GM19035 (cell line): ENCODE results near the gene PPIP5K1.

Source experiments
- ATAC-seq: cut with Tn5 transposase; IDR thresholded peaks from one replicate; pipeline ENCODE4 v1.9.1; 2021; ENCODE audit not compliant: unreplicated experiment

PPIP5K1 gene

DNA sequence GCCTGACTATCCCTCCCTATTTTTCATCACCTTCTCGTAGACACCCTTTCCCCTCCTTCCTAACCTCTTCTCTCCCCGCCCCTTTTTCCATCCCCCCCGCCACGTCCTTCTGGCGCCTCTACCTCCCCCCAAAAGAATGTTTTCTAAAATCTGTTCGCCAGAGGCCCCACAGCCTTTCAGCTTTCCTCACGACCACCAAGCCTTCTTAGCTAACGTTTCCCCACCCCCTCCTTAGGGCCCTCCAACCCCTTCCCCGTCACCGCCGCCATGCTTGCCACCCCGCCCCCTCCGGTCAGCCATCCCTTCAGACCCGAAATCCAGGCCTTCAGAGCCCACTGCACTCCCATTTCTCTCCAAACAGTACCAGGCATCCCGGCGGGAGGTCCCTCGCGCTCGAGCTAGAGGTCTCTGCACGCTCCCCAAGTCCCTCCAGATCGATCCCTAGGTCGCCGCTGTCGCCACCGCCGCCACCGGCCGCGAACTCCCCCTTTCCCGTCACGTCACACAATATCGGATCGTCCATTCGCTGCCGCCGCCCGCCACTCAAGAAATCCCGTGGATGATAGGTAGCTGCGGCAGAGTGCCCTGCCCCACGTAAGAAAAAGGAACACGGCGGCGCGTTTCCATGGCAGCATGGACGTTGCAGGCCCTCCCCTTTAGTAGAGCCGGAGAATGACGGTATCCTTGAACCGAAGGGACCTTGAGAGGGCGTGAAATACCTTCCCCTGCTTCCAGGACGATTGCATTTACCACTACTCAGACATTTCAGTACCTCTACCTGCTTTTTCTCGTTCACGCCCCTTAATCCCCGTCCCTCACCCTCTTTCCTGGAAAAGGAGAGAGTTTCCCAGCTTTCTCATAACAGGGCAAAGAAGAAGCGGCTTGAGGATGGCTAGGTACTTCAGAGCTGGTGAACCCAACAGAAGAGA lies 97.1 kb downstream of the PPIP5K1 start, which contains the start of gene TP53BP1:
Gene TP53BP1 (minus strand): TSS at position 484 of the 929 bp plus-strand sequence. CDS start 113 bp downstream, at position 371.
- peak; percentile 96 for ATAC-seq

GRCh38 chr15:43492266-43492665 lies 97.7 kb downstream of the PPIP5K1 start:
- ATAC-seq = no peak

- no peak for ATAC-seq
These were observed 100.8 kb downstream of the PPIP5K1 start for GRCh38 chr15:43489191-43489590.

DNA sequence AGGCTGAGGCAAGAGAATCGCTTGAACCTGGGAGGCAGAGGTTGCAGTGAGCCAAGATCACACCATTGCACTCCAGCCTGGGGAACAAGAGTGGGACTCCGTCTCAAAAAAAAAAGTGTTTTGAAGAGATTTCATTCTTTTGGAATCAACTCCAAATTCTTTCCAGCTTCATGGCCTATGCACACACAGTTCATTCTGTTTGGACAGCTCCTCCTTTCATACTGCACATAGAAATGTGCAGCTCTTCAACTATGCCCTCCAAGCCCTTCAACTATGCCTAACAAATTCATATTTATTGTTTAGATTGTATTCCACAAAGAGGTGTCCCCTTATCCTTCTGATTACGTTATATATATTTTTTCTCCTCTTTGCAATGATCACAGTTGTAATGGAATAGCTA lies 101.2 kb downstream of the PPIP5K1 start:
- no peak for ATAC-seq

DNA sequence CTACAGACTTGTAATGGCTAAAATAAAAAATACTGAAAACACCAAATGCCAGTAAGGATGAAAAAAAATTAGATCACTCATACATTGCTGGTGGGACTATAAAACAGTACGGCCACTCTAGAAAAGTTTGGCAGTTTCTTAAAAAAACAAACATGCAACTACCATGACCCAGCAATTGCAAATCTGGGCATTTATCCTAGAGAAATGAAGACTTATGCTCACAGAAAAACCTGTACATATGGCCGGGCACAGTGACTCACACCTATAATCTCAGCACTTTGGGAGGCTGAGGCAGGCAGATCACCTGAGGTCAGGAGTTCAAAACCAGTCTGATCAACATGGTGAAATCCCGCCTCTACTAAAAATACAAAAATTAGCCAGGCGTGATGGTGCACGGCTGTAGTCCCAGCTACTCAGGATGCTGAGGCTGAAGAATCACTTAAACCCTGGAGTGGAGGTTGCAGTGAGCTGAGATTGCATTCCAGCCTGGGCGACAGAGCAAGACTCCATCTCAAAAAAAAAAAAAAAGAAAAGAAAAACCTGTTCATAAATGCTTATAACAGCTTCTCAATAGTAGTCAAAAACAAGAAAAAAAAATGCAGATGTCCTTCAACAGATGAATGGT lies 102.6 kb downstream of the PPIP5K1 start:
- ATAC-seq = no peak

DNA sequence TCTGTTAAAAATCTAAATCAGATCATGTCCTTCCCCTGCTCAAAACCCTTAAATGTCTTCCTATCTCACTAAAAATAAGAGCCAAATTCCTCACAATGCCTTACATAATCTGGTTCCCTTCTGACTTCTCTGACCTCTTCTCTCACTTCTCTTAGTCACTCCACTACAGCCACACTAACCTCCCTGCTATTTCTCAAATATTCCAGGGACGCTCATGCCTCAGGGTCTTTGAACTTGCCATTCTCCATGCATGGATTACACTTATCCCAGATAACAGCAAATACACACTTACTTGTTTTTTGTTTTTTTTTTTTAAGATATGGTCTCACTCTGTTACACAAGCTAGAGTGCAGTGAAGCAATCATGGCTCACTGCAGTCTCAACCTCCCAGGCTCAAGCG lies 105.6 kb downstream of the PPIP5K1 start:
- ATAC-seq = no peak
